ENCODE measurements around the gene DMTF1.

DNA sequence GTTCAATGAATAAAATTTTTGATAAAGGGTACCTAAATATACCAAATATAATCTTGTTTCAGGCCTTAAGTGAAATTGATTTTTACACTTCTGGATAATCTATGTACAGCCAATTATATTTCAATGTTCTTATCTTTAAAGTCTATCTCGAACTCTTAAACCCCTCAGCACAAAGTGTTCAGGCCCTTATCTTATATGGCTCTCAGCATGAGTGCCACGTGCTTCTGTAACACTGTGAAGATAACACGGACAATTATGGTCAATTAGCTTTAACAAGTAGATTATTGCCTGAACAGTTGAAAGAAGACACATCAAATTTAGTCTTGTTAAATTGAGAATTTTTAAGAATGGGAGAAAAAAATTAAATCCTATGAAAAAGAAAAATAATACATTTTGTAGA is 40.4 kb upstream of the DMTF1 start:
- TF ChIP-seq, protein P1, sequence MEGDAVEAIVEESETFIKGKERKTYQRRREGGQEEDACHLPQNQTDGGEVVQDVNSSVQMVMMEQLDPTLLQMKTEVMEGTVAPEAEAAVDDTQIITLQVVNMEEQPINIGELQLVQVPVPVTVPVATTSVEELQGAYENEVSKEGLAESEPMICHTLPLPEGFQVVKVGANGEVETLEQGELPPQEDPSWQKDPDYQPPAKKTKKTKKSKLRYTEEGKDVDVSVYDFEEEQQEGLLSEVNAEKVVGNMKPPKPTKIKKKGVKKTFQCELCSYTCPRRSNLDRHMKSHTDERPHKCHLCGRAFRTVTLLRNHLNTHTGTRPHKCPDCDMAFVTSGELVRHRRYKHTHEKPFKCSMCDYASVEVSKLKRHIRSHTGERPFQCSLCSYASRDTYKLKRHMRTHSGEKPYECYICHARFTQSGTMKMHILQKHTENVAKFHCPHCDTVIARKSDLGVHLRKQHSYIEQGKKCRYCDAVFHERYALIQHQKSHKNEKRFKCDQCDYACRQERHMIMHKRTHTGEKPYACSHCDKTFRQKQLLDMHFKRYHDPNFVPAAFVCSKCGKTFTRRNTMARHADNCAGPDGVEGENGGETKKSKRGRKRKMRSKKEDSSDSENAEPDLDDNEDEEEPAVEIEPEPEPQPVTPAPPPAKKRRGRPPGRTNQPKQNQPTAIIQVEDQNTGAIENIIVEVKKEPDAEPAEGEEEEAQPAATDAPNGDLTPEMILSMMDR (IDR thresholded peaks at IDR 0.05 in 8 of 11, conservative IDR thresholded peaks at IDR 0.05 in 3 of 11), result no peak
- TF ChIP-seq POLR2A (IDR thresholded peaks at IDR 0.05), result no peak
